ENCODE results near the gene ANAPC16.

DNA sequence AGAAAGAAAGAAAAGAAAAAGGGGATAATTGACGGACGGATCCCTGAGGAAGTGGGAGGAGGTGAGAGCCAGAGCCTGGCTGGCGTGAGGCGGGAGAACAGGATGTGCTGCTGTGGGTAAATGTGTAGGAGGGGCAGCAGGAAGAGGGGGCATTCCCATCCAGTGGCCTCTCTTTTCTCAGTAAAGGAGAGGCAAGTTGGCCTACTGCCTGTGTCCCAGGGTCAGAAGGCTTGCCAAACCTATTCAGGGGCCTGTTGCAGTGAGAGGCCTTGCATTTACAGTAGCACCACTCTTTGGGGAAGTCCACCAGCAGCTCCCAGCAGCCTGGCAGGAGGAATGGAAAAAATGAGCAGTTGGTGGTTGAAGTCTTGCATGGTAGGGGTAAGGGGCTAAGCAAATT, 26.9 kb downstream of the ANAPC16 start:
- TF ChIP-seq, protein P1, sequence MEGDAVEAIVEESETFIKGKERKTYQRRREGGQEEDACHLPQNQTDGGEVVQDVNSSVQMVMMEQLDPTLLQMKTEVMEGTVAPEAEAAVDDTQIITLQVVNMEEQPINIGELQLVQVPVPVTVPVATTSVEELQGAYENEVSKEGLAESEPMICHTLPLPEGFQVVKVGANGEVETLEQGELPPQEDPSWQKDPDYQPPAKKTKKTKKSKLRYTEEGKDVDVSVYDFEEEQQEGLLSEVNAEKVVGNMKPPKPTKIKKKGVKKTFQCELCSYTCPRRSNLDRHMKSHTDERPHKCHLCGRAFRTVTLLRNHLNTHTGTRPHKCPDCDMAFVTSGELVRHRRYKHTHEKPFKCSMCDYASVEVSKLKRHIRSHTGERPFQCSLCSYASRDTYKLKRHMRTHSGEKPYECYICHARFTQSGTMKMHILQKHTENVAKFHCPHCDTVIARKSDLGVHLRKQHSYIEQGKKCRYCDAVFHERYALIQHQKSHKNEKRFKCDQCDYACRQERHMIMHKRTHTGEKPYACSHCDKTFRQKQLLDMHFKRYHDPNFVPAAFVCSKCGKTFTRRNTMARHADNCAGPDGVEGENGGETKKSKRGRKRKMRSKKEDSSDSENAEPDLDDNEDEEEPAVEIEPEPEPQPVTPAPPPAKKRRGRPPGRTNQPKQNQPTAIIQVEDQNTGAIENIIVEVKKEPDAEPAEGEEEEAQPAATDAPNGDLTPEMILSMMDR (IDR thresholded peaks at IDR 0.05), result no peak
- TF ChIP-seq POLR2A (IDR thresholded peaks at IDR 0.05; ENCODE audit: low read length), result no peak
- TF ChIP-seq JUN (IDR thresholded peaks at IDR 0.05), result no peak
- no peak for TF ChIP-seq MAFK (IDR thresholded peaks at IDR 0.05; ENCODE audit: partially characterized antibody)
- TF ChIP-seq EP300 (IDR thresholded peaks at IDR 0.05), result no peak
- TF ChIP-seq, protein P2, sequence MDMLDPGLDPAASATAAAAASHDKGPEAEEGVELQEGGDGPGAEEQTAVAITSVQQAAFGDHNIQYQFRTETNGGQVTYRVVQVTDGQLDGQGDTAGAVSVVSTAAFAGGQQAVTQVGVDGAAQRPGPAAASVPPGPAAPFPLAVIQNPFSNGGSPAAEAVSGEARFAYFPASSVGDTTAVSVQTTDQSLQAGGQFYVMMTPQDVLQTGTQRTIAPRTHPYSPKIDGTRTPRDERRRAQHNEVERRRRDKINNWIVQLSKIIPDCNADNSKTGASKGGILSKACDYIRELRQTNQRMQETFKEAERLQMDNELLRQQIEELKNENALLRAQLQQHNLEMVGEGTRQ (IDR thresholded peaks at IDR 0.05), result no peak
- TF ChIP-seq, protein P3, sequence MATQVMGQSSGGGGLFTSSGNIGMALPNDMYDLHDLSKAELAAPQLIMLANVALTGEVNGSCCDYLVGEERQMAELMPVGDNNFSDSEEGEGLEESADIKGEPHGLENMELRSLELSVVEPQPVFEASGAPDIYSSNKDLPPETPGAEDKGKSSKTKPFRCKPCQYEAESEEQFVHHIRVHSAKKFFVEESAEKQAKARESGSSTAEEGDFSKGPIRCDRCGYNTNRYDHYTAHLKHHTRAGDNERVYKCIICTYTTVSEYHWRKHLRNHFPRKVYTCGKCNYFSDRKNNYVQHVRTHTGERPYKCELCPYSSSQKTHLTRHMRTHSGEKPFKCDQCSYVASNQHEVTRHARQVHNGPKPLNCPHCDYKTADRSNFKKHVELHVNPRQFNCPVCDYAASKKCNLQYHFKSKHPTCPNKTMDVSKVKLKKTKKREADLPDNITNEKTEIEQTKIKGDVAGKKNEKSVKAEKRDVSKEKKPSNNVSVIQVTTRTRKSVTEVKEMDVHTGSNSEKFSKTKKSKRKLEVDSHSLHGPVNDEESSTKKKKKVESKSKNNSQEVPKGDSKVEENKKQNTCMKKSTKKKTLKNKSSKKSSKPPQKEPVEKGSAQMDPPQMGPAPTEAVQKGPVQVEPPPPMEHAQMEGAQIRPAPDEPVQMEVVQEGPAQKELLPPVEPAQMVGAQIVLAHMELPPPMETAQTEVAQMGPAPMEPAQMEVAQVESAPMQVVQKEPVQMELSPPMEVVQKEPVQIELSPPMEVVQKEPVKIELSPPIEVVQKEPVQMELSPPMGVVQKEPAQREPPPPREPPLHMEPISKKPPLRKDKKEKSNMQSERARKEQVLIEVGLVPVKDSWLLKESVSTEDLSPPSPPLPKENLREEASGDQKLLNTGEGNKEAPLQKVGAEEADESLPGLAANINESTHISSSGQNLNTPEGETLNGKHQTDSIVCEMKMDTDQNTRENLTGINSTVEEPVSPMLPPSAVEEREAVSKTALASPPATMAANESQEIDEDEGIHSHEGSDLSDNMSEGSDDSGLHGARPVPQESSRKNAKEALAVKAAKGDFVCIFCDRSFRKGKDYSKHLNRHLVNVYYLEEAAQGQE (IDR thresholded peaks at IDR 0.05), result no peak

All from A549 (cell line).